KMS-11 (cell line): ENCODE data around the gene BPI.
"Not testable (repeated sequence)": the region's sequence is repeated elsewhere in the genome, so short reads cannot be mapped to it uniquely, and the experiment has no call there.

Experiments
- H2AFZ ChIP-seq: fragments of 200-600 bp; sonication (generic); 2 replicates; pipeline ENCODE4 v1.6.1; 2016; ENCODE audit warnings: antibody characterized with exemption, mixed run types, low read depth
- H3K27ac ChIP-seq: fragments of 200-600 bp; sonication (generic); 2 replicates; pipeline ENCODE4 v1.6.1; 2016; ENCODE audit warnings: mild to moderate bottlenecking, mixed run types
- H3K27me3 ChIP-seq: fragments of 200-600 bp; sonication (generic); 2 replicates; pipeline ENCODE4 v1.6.1; 2017; ENCODE audit warnings: mild to moderate bottlenecking, low read depth, mixed run types, moderate library complexity; ENCODE audit not compliant: insufficient read depth
- H3K36me3 ChIP-seq: fragments of 200-600 bp; sonication (generic); 2 replicates; pipeline ENCODE4 v1.6.1; 2017; ENCODE audit warnings: mild to moderate bottlenecking, mixed run types; ENCODE audit not compliant: insufficient read depth
- H3K4me1 ChIP-seq: fragments of 200-600 bp; sonication (generic); 2 replicates; pipeline ENCODE4 v1.6.1; 2016; ENCODE audit warnings: mild to moderate bottlenecking, low read depth, mixed run types; ENCODE audit not compliant: poor library complexity, severe bottlenecking
- H3K4me2 ChIP-seq: fragments of 200-600 bp; sonication (generic); 2 replicates; pipeline ENCODE4 v1.7.0; 2016; ENCODE audit warnings: mild to moderate bottlenecking, mixed run types
- H3K4me3 ChIP-seq: fragments of 200-600 bp; sonication (generic); IDR thresholded peaks from 2 replicates; pipeline ENCODE4 v1.6.1; 2017; ENCODE audit warnings: low read depth, low read length, mixed read lengths; ENCODE audit not compliant: insufficient read depth
- H3K79me2 ChIP-seq: fragments of 200-600 bp; sonication (generic); 2 replicates; pipeline ENCODE4 v1.6.1; 2016; ENCODE audit warnings: low read depth, mixed run types; ENCODE audit not compliant: insufficient read depth
- H3K9ac ChIP-seq: fragments of 200-600 bp; sonication (generic); 2 replicates; pipeline ENCODE4 v1.6.1; 2016; ENCODE audit warnings: mild to moderate bottlenecking, mixed run types
- H4K20me1 ChIP-seq: fragments of 200-600 bp; sonication (generic); 2 replicates; pipeline ENCODE4 v1.6.1; 2016; ENCODE audit warnings: mild to moderate bottlenecking, mixed run types; ENCODE audit not compliant: insufficient read depth
- CTCF ChIP-seq: fragments of 200-600 bp; sonication (generic); conservative IDR thresholded peaks from 2 replicates; pipeline ENCODE4 v1.6.1; 2017; ENCODE audit warnings: low read depth, mild to moderate bottlenecking, antibody characterized with exemption, low read length, moderate library complexity, mixed read lengths

The BPI gene

GRCh38 chr20:38372806-38373205 is 68.8 kb downstream of the BPI start:
- H3K4me2 ChIP-seq, result no peak overlapping the region
- H3K27ac ChIP-seq, result no peak overlapping the region
- H3K79me2 ChIP-seq, result no peaks in the 10 kb centered on the region
- TF ChIP-seq CTCF, result no peak
- H3K27me3 ChIP-seq, result no peaks in the 10 kb centered on the region
- H3K4me1 ChIP-seq, result no peaks in the 10 kb centered on the region
- H3K9ac ChIP-seq, result no peak overlapping the region
- no peaks in the 10 kb centered on the region for H4K20me1 ChIP-seq
- no peak overlapping the region for H2AFZ ChIP-seq
- H3K36me3 ChIP-seq, result no peaks in the 10 kb centered on the region
- H3K4me3 ChIP-seq, result no peak overlapping the region

- no peaks in the 10 kb centered on the region for H3K36me3 ChIP-seq
- no peak overlapping the region for H3K27ac ChIP-seq
- no peaks in the 10 kb centered on the region for H3K27me3 ChIP-seq
- no peaks in the 10 kb centered on the region for H4K20me1 ChIP-seq
- no peak overlapping the region for H3K4me3 ChIP-seq
- H3K4me1 ChIP-seq, result no peaks in the 10 kb centered on the region
- no peak overlapping the region for H2AFZ ChIP-seq
- H3K4me2 ChIP-seq, result no peak overlapping the region
- H3K9ac ChIP-seq, result no peak overlapping the region
- no peaks in the 10 kb centered on the region for H3K79me2 ChIP-seq
- no peak for TF ChIP-seq CTCF
Measured at GRCh38 chr20:38373231-38373867, 69.4 kb downstream of the BPI start.

- H3K27ac ChIP-seq, result no peak overlapping the region
- H3K9ac ChIP-seq, result no peak overlapping the region
- no peaks in the 10 kb centered on the region for H3K27me3 ChIP-seq
- no peaks in the 10 kb centered on the region for H3K4me1 ChIP-seq
- no peaks in the 10 kb centered on the region for H4K20me1 ChIP-seq
- H2AFZ ChIP-seq, result no peak overlapping the region
- no peak for TF ChIP-seq CTCF
- H3K36me3 ChIP-seq, result no peaks in the 10 kb centered on the region
- no peaks in the 10 kb centered on the region for H3K79me2 ChIP-seq
- no peak overlapping the region for H3K4me3 ChIP-seq
- no peak overlapping the region for H3K4me2 ChIP-seq
Measured at GRCh38 chr20:38373898-38374297, 69.9 kb downstream of the BPI start.

GRCh38 chr20:38377039-38377685 is 73.2 kb downstream of the BPI start:
- no peak for TF ChIP-seq CTCF
- H3K36me3 ChIP-seq, result no peaks in the 10 kb centered on the region
- H3K4me2 ChIP-seq, result no peak overlapping the region
- H4K20me1 ChIP-seq, result no peaks in the 10 kb centered on the region
- no peaks in the 10 kb centered on the region for H3K27me3 ChIP-seq
- H3K4me1 ChIP-seq, result no peaks in the 10 kb centered on the region
- no peak overlapping the region for H2AFZ ChIP-seq
- no peak overlapping the region for H3K27ac ChIP-seq
- H3K4me3 ChIP-seq, result no peak overlapping the region
- no peaks in the 10 kb centered on the region for H3K79me2 ChIP-seq
- no peak overlapping the region for H3K9ac ChIP-seq

GRCh38 chr20:38377838-38378237 is 73.9 kb downstream of the BPI start:
- not testable (repeated sequence) for H3K4me2 ChIP-seq, H4K20me1 ChIP-seq, H3K4me1 ChIP-seq, H3K27me3 ChIP-seq, H2AFZ ChIP-seq, H3K27ac ChIP-seq, H3K4me3 ChIP-seq, H3K9ac ChIP-seq, H3K36me3 ChIP-seq, H3K79me2 ChIP-seq
